ENCODE data around the gene SUN1. TPM values are rescaled to one million over a fixed set of nuclear protein-coding genes. Genes with fewer than 3 reads are reported as not detected.

SUN1 gene
- total and polyA plus RNA-seq, 5 donors from 2014 or later: 46.8 to 90.0 (median 54.4) TPM

GRCh38 chr7:873367-874002 is 41.2 kb downstream of the SUN1 start:
- peak overlapping the region; percentile 71 to 84 (median 84) for H3K27ac Mint-ChIP-seq
- Histone ChIP-seq H3K27me3 (ENCODE audit: control insufficient read depth, insufficient read depth, low read length) (no peaks in the 10 kb centered on the region), H3K27ac (ENCODE audit: insufficient read depth, low read length, poor library complexity, severe bottlenecking) (no peak overlapping the region), H3K4me3 (ENCODE audit: low read depth, low read length) (no peak overlapping the region), H3K4me1 (ENCODE audit: control insufficient read depth, insufficient read depth, low read length, poor library complexity, severe bottlenecking) (peaks cover 12% of the 10 kb centered on the region), H3K9me3 (ENCODE audit: control insufficient read depth in 2 of 2, low read length in 2 of 2) (no peaks in the 10 kb centered on the region), H3K36me3 (ENCODE audit: control insufficient read depth, insufficient read depth, low read length) (peaks cover 22% of the 10 kb centered on the region)
- H3K4me3 Mint-ChIP-seq: peak overlapping the region in 3 of 4 donors; percentile 7 to 76 (median 66)
- DNase-seq (peak; percentile 57 to 78 (median 61)), ATAC-seq (ENCODE audit: low read depth in 2 of 2) (peak; percentile 21 to 30)
- H3K27me3 Mint-ChIP-seq: no peaks in the 10 kb centered on the region
- H3K36me3 Mint-ChIP-seq: peaks cover 24% of the 10 kb centered on the region
- no peaks in the 10 kb centered on the region for H3K9me3 Mint-ChIP-seq
- H3K4me1 Mint-ChIP-seq: peaks cover 10 to 21% (median 14%) of the 10 kb centered on the region in 4 donors

GRCh38 chr7:874031-874749 is 41.9 kb downstream of the SUN1 start:
- Histone ChIP-seq H3K4me1 (ENCODE audit: control insufficient read depth, insufficient read depth, low read length, poor library complexity, severe bottlenecking) (peaks cover 20% of the 10 kb centered on the region), H3K27ac (ENCODE audit: insufficient read depth, low read length, poor library complexity, severe bottlenecking) (no peak overlapping the region), H3K9me3 (ENCODE audit: control insufficient read depth in 2 of 2, low read length in 2 of 2) (no peaks in the 10 kb centered on the region), H3K27me3 (ENCODE audit: control insufficient read depth, insufficient read depth, low read length) (no peaks in the 10 kb centered on the region), H3K4me3 (ENCODE audit: low read depth, low read length) (no peak overlapping the region), H3K36me3 (ENCODE audit: control insufficient read depth, insufficient read depth, low read length) (peaks cover 20% of the 10 kb centered on the region)
- DNase-seq (no peak), ATAC-seq (ENCODE audit: low read depth in 2 of 2) (no peak)
- peaks cover 12 to 28% (median 17%) of the 10 kb centered on the region in 4 donors for H3K4me1 Mint-ChIP-seq
- peak overlapping the region in 1 of 4 donors; percentile 7 for H3K4me3 Mint-ChIP-seq
- no peaks in the 10 kb centered on the region for H3K27me3 Mint-ChIP-seq
- peaks cover 24% of the 10 kb centered on the region for H3K36me3 Mint-ChIP-seq
- H3K27ac Mint-ChIP-seq: peak overlapping the region in 2 of 3 donors; percentile 71 to 84
- H3K9me3 Mint-ChIP-seq: no peaks in the 10 kb centered on the region

GRCh38 chr7:875051-875450 is 42.8 kb downstream of the SUN1 start:
- peaks cover 27% of the 10 kb centered on the region for H3K4me1 ChIP-seq (ENCODE audit: control insufficient read depth, insufficient read depth, low read length, poor library complexity, severe bottlenecking)
- Mint-ChIP-seq H3K9me3 (no peaks in the 10 kb centered on the region), H3K4me1 (peaks cover 14 to 35% (median 20%) of the 10 kb centered on the region in 4 donors), H3K27ac (peak overlapping the region in 1 of 3 donors; percentile 52), H3K36me3 (peaks cover 22% of the 10 kb centered on the region), H3K27me3 (no peaks in the 10 kb centered on the region), H3K4me3 (peak overlapping the region in 3 of 4 donors; percentile 25 to 48 (median 41))
- no peak overlapping the region for H3K4me3 ChIP-seq (ENCODE audit: low read depth, low read length)
- DNase-seq (no peak), ATAC-seq (ENCODE audit: low read depth in 2 of 2) (no peak)
- H3K27me3 ChIP-seq (ENCODE audit: control insufficient read depth, insufficient read depth, low read length): no peaks in the 10 kb centered on the region
- H3K27ac ChIP-seq (ENCODE audit: insufficient read depth, low read length, poor library complexity, severe bottlenecking): no peak overlapping the region
- H3K36me3 ChIP-seq (ENCODE audit: control insufficient read depth, insufficient read depth, low read length): peaks cover 17% of the 10 kb centered on the region
- no peaks in the 10 kb centered on the region for H3K9me3 ChIP-seq (ENCODE audit: control insufficient read depth in 2 of 2, low read length in 2 of 2)

- Histone ChIP-seq H3K9me3 (ENCODE audit: control insufficient read depth in 2 of 2, low read length in 2 of 2) (no peaks in the 10 kb centered on the region), H3K27ac (ENCODE audit: insufficient read depth, low read length, poor library complexity, severe bottlenecking) (peak overlapping the region; percentile 63), H3K4me1 (ENCODE audit: control insufficient read depth, insufficient read depth, low read length, poor library complexity, severe bottlenecking) (peaks cover 27% of the 10 kb centered on the region), H3K4me3 (ENCODE audit: low read depth, low read length) (no peak overlapping the region), H3K27me3 (ENCODE audit: control insufficient read depth, insufficient read depth, low read length) (no peaks in the 10 kb centered on the region), H3K36me3 (ENCODE audit: control insufficient read depth, insufficient read depth, low read length) (peaks cover 17% of the 10 kb centered on the region)
- Mint-ChIP-seq H3K27me3 (no peaks in the 10 kb centered on the region), H3K4me1 (peaks cover 14 to 41% (median 20%) of the 10 kb centered on the region in 4 donors), H3K4me3 (peak overlapping the region in 2 of 4 donors; percentile 25 to 61), H3K27ac (peak overlapping the region in 1 of 3 donors; percentile 52), H3K9me3 (no peaks in the 10 kb centered on the region), H3K36me3 (peaks cover 20% of the 10 kb centered on the region)
- DNase-seq: peak in 1 of 3 donors; percentile 10
- no peak for ATAC-seq (ENCODE audit: low read depth in 2 of 2)
Observed at GRCh38 chr7:875476-876076, 43.3 kb downstream of the SUN1 start.

- Mint-ChIP-seq H3K27me3 (no peaks in the 10 kb centered on the region), H3K4me3 (peak within 1 kb of the TSS; percentile 60 to 96 (median 92)), H3K9me3 (no peaks in the 10 kb centered on the region), H3K4me1 (peaks cover 14 to 43% (median 21%) of the 10 kb centered on the region in 4 donors), H3K27ac (peak within 1 kb of the TSS; percentile 86 to 97 (median 88)), H3K36me3 (peaks cover 19% of the 10 kb centered on the region)
- no peak within 1 kb of the TSS for H3K4me3 ChIP-seq (ENCODE audit: low read depth, low read length)
- peaks cover 27% of the 10 kb centered on the region for H3K4me1 ChIP-seq (ENCODE audit: control insufficient read depth, insufficient read depth, low read length, poor library complexity, severe bottlenecking)
- H3K36me3 ChIP-seq (ENCODE audit: control insufficient read depth, insufficient read depth, low read length): peaks cover 17% of the 10 kb centered on the region
- H3K27ac ChIP-seq (ENCODE audit: insufficient read depth, low read length, poor library complexity, severe bottlenecking): peak within 1 kb of the TSS; percentile 80
- DNase-seq (peak; percentile 94 to 99 (median 96)), ATAC-seq (ENCODE audit: low read depth in 2 of 2) (peak; percentile 77 to 79)
- no peaks in the 10 kb centered on the region for H3K27me3 ChIP-seq (ENCODE audit: control insufficient read depth, insufficient read depth, low read length)
- no peaks in the 10 kb centered on the region for H3K9me3 ChIP-seq (ENCODE audit: control insufficient read depth in 2 of 2, low read length in 2 of 2)
Observed at GRCh38 chr7:876077-876971, 44.0 kb downstream of the SUN1 start, which contains the start of gene GET4. GET4 (plus strand) TSS chr7:876554; CDS start chr7:876646, 92 bp downstream.

GRCh38 chr7:876972-877311 is 44.7 kb downstream of the SUN1 start:
- peak overlapping the region; percentile 60 to 96 (median 92) for H3K4me3 Mint-ChIP-seq
- H3K27me3 Mint-ChIP-seq: no peaks in the 10 kb centered on the region

More at GRCh38 chr7:876972-877311, 44.7 kb downstream of the SUN1 start:
- Mint-ChIP-seq H3K9me3 (no peaks in the 10 kb centered on the region), H3K36me3 (peaks cover 15% of the 10 kb centered on the region), H3K27ac (peak overlapping the region; percentile 86 to 97 (median 88)), H3K4me1 (peaks cover 14 to 44% (median 22%) of the 10 kb centered on the region in 4 donors)
- peaks cover 12% of the 10 kb centered on the region for H3K36me3 ChIP-seq (ENCODE audit: control insufficient read depth, insufficient read depth, low read length)
- peaks cover 33% of the 10 kb centered on the region for H3K4me1 ChIP-seq (ENCODE audit: control insufficient read depth, insufficient read depth, low read length, poor library complexity, severe bottlenecking)
- peak overlapping the region; percentile 80 for H3K27ac ChIP-seq (ENCODE audit: insufficient read depth, low read length, poor library complexity, severe bottlenecking)
- no peaks in the 10 kb centered on the region for H3K9me3 ChIP-seq (ENCODE audit: control insufficient read depth in 2 of 2, low read length in 2 of 2)
- DNase-seq (no peak), ATAC-seq (ENCODE audit: low read depth in 2 of 2) (no peak)
- no peak overlapping the region for H3K4me3 ChIP-seq (ENCODE audit: low read depth, low read length)
- H3K27me3 ChIP-seq (ENCODE audit: control insufficient read depth, insufficient read depth, low read length): no peaks in the 10 kb centered on the region
